Nephron (organoid): ENCODE measurements around the gene FARP1.
A peak's percentile ranks its signal among the peaks of the same experiment; 100 is the strongest.

Experiments used
- H3K27ac Mint-ChIP-seq, 3 experiments: 2 replicates each; pipeline ENCODE4 v1.8.0; 2020; ENCODE audit warnings: mixed read lengths in 3 of 3, mild to moderate bottlenecking in 2 of 3, moderate library complexity in 1 of 3
- H3K27me3 Mint-ChIP-seq: 2 replicates; pipeline ENCODE4 v1.8.0; 2021; ENCODE audit warnings: low read depth, mild to moderate bottlenecking, moderate library complexity, mixed read lengths
- H3K36me3 Mint-ChIP-seq: 2 replicates; pipeline ENCODE4 v1.8.0; 2020; ENCODE audit warnings: low read depth, mixed read lengths
- H3K4me1 Mint-ChIP-seq: 2 replicates; pipeline ENCODE4 v1.8.0; 2020; ENCODE audit warnings: mixed read lengths
- H3K4me3 Mint-ChIP-seq, 3 experiments: 2 replicates each; pipeline ENCODE4 v1.8.0; 2020; ENCODE audit warnings: mild to moderate bottlenecking in 3 of 3, mixed read lengths in 3 of 3, moderate library complexity in 2 of 3
- H3K9me3 Mint-ChIP-seq: 2 replicates; pipeline ENCODE4 v1.8.0; 2020; ENCODE audit warnings: mixed read lengths
- CTCF ChIP-seq, 3 experiments: fragments of 200-600 bp; sonication (generic); IDR thresholded peaks; one replicate each; pipeline ENCODE4 v1.5.0; 2021; ENCODE audit warnings: antibody characterized with exemption in 3 of 3; ENCODE audit not compliant: unreplicated experiment in 3 of 3

The FARP1 gene

DNA sequence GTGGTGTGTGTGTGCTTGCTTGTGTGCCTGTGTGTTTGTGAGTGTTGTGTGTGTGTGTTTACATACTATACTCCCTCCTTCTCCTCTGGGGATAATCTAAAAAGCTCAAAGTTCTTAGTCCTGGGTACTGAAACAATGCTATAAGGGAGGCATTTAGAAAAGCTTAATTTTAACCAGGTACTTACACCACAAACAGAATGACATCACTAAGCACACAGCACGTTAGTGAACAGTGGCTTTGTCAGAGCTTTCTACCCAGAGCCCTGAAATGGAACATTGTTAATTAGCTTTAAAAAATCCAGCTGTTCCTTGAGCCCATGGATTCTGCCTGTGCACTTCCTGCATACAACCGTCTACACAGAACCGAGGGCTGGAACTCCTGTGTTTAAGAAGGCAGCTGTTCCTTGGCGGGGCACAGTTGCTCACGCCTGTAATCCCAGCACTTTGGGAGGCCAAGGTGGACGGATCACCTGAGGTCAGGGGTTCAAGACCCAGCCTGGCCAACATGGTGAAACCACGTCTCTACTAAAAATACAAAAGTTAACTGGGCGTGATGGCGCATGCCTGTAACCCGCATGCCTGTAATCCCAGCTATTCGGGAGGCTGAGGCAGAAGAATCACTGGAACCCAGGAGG lies 103.8 kb downstream of the FARP1 start:
- peaks cover 12% of the 10 kb centered on the region for H3K36me3 Mint-ChIP-seq

GRCh38 chr13:98251708-98252107 lies 108.8 kb downstream of the FARP1 start:
- peaks cover 68% of the 10 kb centered on the region for H3K4me1 Mint-ChIP-seq
- H3K27me3 Mint-ChIP-seq = no peaks in the 10 kb centered on the region
- peaks cover 20% of the 10 kb centered on the region for H3K36me3 Mint-ChIP-seq
- TF ChIP-seq CTCF (IDR thresholded peaks at IDR 0.05; ENCODE audit: unreplicated experiment in 3 of 3) = no peak
- no peak overlapping the region for H3K4me3 Mint-ChIP-seq
- peak overlapping the region in 1 of 3 experiments; percentile 93 for H3K27ac Mint-ChIP-seq
- no peaks in the 10 kb centered on the region for H3K9me3 Mint-ChIP-seq

More for the DNA sequence above, 103.8 kb downstream of the FARP1 start:
- no peak overlapping the region for H3K4me3 Mint-ChIP-seq
- peak overlapping the region; percentile 84 to 93 (median 91) for H3K27ac Mint-ChIP-seq
- no peak for TF ChIP-seq CTCF (IDR thresholded peaks at IDR 0.05; ENCODE audit: unreplicated experiment in 3 of 3)
- H3K4me1 Mint-ChIP-seq = peaks cover 53% of the 10 kb centered on the region
- H3K9me3 Mint-ChIP-seq = no peaks in the 10 kb centered on the region
- no peaks in the 10 kb centered on the region for H3K27me3 Mint-ChIP-seq

GRCh38 chr13:98252931-98253470 lies 110.1 kb downstream of the FARP1 start:
- no peak for TF ChIP-seq CTCF (IDR thresholded peaks at IDR 0.05; ENCODE audit: unreplicated experiment in 3 of 3)
- Mint-ChIP-seq H3K27ac (peak overlapping the region; percentile 93 to 95 (median 94)), H3K4me1 (peaks cover 65% of the 10 kb centered on the region), H3K36me3 (peaks cover 14% of the 10 kb centered on the region), H3K9me3 (no peaks in the 10 kb centered on the region), H3K4me3 (no peak overlapping the region), H3K27me3 (no peaks in the 10 kb centered on the region)

DNA sequence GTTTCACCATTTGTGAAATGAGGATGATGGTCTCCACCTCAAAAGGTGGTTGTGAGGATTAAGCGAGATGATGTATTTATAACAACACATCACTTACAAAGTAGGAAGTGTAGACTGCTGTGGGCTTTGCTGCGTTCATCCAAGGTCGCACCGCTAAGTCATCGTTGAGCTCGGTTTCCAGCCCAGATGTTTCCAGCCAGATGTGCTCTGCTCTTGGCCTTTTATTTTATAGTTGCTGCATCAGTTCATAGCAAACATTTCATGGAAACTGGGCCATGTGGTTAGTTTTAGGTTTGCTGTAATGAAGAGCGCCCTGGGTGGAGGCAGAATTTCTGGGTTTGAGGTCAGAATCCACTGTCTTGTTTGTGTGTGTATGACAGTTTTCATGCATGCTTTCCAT lies 110.6 kb downstream of the FARP1 start:
- Mint-ChIP-seq H3K9me3 (no peaks in the 10 kb centered on the region), H3K27me3 (no peaks in the 10 kb centered on the region), H3K4me3 (peak overlapping the region in 1 of 3 experiments; percentile 18), H3K4me1 (peaks cover 60% of the 10 kb centered on the region), H3K27ac (peak overlapping the region; percentile 93 to 95 (median 94)), H3K36me3 (peaks cover 13% of the 10 kb centered on the region)
- no peak for TF ChIP-seq CTCF (IDR thresholded peaks at IDR 0.05; ENCODE audit: unreplicated experiment in 3 of 3)

GRCh38 chr13:98254513-98254912 lies 111.6 kb downstream of the FARP1 start:
- TF ChIP-seq CTCF (IDR thresholded peaks at IDR 0.05; ENCODE audit: unreplicated experiment in 3 of 3) = no peak
- no peaks in the 10 kb centered on the region for H3K9me3 Mint-ChIP-seq
- H3K4me3 Mint-ChIP-seq = peak overlapping the region in 2 of 3 experiments; percentile 2 to 6
- peak overlapping the region; percentile 93 to 95 (median 94) for H3K27ac Mint-ChIP-seq
- no peaks in the 10 kb centered on the region for H3K27me3 Mint-ChIP-seq
- H3K4me1 Mint-ChIP-seq = peaks cover 53% of the 10 kb centered on the region
- H3K36me3 Mint-ChIP-seq = peaks cover 8% of the 10 kb centered on the region

DNA sequence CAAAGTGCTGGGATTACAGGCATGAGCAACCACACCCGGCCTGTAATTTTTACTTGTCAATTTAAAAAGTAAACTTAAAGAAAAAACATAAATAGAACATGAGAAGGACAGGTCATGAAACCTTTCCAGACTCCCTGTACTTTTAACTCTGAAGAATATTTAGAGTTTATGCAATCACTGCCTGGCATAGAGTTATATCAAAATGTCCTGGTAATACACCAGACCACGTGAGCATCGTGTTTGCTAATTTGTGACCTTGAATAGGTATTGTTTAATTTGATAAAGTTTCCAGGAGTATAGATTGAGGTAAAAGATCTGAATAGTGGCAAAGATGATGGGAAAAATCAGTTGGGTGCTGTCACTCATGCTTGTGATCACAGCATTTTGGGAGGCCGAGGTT lies 115.3 kb downstream of the FARP1 start:
- TF ChIP-seq CTCF (IDR thresholded peaks at IDR 0.05; ENCODE audit: unreplicated experiment in 3 of 3) = no peak
- Mint-ChIP-seq H3K27ac (peak overlapping the region in 2 of 3 experiments; percentile 48 to 69), H3K4me1 (peaks cover 64% of the 10 kb centered on the region), H3K9me3 (no peaks in the 10 kb centered on the region), H3K27me3 (no peaks in the 10 kb centered on the region), H3K36me3 (no peaks in the 10 kb centered on the region), H3K4me3 (no peak overlapping the region)
